Activated gamma-delta T cell (primary cell): ENCODE results near the gene C1QTNF3.
A peak's percentile ranks its signal among the peaks of the same experiment; 100 is the strongest.
"Not testable (repeated sequence)": the region's sequence is repeated elsewhere in the genome, so short reads cannot be mapped to it uniquely, and the experiment has no call there.

Experiments used
- DNase-seq: peaks from one replicate; lab custom pipeline; 2025; lab: John Stamatoyannopoulos, UW

The C1QTNF3 gene

DNA sequence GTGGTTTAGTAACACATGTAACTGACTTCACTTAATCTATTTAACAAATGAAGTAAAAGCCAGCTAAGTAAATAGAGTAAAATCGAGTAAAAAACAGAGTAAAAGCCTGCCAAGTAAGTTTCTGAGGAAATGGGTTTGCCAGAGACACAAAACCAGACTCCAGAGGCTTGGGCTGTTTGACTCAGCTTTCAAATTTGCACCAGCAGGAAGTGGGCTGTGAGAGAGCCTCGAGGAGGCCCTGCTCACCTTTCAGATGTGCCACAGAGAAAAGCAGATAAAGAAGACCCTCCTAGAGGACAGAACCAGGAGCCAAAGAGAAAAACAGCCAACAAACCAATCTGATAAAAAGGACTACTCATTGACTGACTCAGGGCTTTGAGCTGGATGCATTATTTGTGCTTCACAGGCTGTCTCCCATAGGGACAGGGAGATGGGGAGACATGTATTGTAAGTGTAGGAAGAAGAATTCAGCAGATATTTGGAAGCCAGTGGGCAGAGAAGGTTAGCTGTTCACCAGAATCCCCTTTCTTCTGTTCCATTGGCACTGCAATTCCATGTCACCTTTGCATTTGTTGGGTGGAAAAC lies 20.8 kb downstream of the C1QTNF3 start:
- DNase-seq = no peak

DNA sequence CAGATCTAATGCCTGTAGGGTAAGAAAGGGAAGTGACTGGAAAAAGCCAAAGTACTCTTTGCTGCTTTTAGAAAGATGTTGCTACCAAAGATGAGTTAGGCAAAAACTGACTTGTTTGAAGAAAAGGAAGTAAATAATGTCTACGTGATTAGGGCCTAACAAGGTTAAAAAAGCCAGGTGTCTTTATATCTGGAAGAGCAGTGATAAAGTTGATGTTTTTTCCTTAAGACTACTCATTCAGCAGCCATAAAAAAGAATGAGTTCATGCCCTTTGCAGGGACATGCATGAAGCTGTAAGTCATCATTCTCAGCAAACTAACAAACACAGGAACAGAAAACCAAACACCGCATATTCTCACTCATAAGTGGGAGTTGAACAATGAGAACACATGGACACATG lies 21.7 kb downstream of the C1QTNF3 start:
- no peak for DNase-seq

DNA sequence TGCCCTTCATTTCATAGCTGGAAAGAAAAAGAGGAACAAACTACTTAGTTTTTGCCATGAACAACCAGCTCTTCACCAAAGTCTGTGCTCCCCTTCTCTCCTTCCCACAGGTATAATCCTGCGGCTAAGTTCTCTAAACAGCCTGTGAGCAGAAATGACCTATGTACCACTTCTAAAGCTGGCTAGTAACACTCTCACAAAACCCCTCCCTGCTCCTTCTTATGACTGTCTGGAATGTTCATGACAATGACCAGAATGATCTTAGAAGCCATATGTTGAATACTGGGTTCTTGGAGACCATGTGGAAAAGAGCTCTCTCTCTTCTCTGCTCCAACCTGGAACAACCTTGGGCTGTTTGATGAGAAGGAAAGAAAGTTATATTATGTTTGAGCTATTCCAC lies 22.3 kb downstream of the C1QTNF3 start:
- no peak for DNase-seq

DNA sequence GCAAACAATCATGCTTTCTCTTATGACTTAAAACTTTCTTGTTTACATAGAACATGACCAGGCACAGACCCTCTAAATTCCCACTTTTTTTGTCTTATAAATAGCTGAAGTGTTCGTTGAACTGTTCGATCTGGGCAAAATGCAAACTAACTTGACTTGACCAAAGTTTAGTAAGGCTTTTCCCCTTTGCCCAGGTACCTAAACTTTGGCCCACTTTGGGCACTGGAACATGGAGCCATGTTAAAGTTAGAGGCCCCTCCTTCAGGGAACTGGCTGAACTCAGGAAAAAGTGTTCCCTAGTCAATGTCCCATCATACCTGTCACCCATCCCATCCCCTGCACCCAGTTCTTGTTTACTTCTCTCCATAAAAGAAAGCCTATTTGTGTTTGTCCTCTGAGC lies 25.8 kb downstream of the C1QTNF3 start:
- no peak for DNase-seq

DNA sequence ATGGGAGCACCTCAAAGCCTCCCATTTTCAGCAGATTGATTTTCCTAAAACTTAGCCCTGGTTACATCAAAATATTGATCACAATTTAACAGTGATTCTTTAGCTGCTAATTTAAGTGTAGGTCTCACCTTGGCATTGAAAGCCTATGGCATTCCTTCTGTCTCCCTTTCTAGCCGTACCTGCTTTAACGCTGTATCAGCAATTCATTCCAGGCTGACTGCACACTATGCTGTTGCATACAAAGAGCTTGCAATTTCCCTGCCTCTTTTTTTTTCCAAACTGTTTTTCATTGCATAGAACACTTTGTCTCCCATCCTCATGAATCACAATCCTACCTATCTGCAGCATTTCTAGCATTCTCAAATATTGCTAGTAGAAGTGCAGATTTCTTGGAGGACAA lies 26.3 kb downstream of the C1QTNF3 start:
- DNase-seq = no peak

DNA sequence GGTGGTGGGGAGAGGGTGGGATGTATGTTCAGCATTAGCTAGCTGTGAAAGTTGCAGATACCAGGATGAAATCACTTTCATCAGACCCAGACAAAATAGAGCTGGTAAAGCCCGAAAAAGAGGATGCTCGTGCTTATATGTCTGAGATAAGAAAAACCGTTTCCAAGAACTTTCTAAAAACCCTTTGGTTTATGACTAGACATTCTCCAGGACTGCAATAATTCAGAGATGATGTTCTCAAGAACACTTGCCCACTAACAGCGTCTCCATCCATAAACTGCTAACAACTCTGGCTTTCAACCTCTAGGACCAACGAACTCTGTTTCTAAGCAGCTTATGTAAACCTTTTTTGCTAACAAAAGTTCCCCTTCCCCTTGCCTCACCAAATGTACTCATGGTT lies 26.8 kb downstream of the C1QTNF3 start:
- no peak for DNase-seq

DNA sequence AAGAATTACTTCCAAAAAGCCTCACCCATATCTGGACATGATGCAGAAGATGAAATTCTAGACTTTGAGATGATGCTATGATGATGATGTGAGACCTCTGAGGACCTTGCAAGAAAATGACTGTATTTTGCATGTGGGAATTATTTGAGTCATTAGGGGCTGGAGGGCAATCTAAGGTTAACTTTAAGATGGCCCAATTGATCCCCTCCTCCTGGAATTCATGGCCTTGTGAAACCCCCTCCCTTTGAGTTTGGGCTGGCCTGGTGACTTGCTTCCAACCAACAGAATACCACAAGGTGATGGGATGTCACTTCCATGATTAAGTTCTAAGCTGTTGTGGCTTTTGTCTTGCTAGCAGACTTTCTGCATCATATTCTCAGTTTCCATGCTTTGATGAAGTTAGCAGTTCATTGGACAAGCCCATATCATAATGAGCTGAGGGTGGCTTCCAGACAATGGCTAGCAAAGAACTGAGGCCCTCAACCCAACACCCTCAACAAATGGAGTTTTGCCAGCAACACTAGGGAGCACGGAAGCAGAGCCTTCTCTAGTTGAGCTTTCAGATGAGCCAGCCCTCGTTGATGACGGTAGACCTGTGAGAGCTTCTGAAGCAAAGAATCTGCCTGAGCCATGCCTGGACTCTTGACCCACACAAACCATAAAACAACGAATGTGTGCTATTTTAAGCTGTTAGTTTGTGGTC lies 27.7 kb downstream of the C1QTNF3 start:
- DNase-seq = no peak

DNA sequence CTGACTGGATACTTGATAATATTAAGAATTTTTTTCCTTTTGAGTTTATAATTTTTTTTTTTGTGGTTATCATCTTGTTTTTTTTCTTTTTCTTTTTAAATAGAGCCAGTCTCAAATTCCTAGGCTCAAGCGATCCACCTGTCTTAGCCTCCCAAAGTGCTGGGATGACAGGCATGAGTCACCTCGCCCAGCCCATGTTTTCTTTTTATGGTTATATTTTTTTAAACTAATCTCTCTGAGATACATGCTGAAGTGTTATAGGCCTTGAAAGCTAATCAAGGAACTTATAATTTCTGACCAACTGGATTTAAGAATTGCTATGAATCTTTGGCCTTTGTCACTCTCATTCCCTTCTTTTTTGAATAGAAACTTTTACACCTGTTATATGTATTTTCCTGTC lies 28.4 kb downstream of the C1QTNF3 start:
- DNase-seq = no peak

DNA sequence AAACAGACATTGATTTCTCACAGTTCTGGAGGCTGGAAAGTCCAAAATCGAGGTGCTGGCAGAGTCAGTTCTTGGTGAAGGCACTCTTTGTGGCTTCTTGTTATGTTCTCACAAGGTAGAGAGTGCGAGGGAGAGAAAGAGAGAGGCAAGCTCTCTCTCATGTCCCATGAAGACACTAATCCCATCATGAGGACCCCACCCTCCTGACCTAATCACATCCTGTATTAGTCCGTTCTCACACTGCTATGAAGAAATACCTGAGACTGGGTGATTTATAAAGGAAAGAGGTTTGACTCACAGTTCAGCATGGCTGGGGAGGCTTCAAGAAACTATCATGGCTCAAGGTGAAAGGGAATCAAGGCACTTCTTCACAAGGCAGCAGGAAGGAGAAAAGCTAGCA lies 29.5 kb downstream of the C1QTNF3 start:
- no peak for DNase-seq

DNA sequence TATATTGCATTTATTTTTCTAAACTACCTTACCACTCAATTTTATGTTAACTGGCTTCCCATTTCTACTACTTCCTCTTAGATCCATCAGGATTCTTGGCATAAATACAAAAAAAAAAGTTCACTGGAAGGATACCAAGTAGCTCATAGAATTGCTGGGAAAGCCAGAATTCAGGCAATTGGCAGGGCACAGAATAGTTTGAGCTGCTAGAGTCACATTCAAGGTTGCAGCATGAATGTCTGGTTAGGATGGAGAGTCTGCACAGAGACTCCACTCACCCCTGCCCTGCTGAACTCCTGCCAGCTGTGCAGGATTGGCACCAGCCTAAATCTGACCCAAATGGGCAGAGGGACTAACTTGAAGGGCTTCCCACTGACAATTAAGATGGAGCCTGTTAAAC lies 30.2 kb downstream of the C1QTNF3 start:
- no peak for DNase-seq

DNA sequence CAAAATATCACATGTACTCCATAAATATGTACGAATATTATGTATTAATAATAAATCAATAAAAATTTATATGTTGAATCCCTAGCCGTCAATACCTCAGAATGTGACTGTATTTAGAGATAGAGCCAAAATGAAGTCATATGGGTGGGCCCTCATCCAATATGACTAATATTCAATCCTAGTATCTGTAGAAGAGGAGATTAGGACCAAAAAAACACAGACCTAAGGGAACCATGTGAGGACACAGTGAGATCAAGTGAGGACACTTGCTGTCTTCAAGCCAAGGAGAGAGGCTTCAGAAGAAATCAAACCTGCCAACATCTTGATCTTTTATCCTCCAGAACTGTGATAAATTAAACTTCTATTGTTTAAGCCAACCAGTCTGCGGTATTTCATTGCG lies 31.5 kb downstream of the C1QTNF3 start:
- no peak for DNase-seq

DNA sequence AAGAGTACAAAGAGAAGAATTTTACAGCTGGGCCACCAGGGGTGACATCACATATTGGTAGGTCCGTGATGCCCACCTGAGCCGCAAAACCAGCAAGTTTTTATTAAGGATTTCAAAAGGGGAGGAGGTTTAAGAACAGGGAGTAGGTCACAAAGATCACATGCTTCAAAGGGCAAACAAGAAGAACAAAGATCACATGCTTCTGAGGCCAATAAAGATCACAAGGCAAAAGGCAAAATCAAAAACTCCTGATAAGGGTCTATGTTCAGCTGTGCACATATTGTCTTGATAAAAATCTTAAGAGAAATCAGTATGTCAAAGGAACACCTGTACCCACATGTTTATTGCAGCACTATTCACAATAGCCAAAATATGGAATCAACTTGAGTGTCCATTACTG lies 32.9 kb downstream of the C1QTNF3 start:
- DNase-seq = not testable (repeated sequence)

DNA sequence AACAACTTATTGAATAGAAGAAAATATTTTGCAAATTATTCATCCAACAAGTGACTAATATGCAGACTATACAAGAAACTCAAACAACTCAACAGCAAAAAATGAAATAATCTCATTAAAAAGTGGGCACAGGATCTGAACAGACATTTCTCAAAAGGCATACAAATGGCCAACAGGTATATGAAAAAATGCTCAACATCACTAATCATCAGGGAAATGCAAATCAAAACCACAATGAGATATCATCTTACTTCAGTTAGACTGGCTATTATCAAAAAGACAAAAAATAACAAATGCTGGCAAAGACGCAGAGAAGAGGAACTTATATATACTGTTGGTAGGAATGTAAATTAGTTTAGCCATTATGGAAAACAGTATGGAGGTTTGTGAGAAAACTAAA lies 33.4 kb downstream of the C1QTNF3 start:
- DNase-seq = no peak

DNA sequence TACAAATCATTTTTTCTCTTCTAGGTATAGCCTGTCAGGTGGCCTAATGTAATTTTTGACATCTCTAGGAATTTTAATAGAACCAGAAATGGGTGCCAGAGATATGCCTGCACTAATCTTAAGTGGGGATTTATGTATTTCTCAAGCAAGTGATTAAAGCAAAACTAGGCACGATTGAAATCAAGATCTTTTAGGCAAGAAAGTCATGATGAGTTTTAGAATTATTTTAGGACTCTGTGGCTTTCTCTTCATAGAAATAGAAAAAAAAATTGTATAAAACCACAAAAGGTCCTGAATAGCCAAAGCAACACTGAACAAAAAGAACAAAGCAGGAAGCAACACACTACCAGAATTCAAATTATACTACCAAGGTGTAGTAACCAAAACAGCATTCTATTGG lies 34.2 kb downstream of the C1QTNF3 start:
- no peak for DNase-seq

DNA sequence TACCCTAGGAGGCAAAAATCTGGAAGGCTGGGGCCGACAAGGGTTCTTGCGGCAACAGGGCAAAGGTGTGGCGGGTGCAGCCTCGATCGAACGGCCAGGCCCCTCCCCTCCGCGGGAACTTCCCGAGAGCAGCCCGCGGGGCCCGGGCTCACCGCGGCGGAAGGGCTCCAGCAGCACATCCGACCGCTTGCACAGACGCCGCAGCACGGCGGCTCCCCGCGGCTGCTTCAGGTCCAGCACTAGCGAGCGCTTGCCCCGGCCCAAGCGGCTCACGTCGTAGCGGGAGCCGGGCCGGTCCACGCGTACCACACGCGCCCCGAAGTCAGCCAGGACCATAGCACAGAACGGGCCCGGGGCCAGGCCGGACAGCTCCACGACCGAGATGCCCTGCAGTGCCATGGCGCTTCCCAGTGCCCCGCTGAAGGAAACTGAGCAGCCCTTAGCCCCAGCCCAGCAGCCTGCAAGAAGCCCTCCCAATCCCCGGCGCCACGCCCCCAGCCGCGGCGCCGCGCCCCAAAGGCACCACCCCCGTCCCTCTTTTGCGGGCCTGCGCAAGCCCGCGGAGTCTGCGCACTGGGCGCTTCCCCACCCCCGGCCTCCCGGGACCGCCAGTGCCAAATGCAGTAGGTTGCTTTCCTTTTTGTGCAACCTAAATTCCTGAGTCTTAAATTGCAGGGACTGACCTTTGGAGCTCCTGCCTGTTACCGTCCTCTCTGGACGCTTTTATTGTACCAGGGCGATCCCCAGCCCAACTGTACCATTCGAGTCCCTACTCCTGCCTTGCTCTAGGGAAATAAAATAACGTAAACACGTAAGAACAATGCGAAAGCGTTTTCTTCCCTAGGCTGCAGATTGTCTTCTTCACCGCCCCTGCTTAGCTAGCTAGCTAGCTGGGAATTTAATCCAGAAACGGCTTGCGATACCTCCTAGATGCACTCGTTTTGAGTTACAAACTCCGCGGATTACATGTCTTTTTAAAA lies 35.1 kb downstream of the C1QTNF3 start, which contains the start of gene AMACR:
AMACR (minus strand) TSS at position 430 of the 980 bp plus-strand sequence; CDS start at position 399, 31 bp downstream.
- DNase-seq = peak; percentile 90

DNA sequence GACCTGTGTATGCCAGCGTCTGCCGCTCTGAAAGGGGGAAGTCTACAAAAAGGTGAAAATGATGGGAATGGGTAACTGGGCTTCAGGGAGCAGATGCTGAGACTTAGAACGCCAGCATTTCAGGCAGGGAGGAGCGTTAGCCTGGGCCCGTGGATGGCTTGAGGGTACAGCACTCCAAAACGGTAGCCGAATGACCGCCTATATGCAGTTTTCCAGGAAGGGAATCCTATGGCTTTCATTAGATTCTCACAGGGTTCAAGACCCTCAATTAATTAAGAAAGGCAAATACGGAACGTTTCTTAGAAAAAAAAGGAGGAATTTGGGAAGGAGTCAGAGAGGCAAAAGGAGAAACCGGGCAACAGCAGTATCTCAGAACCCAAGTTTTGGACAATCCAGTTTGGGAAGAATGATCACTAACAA lies 35.8 kb downstream of the C1QTNF3 start:
- DNase-seq = no peak

DNA sequence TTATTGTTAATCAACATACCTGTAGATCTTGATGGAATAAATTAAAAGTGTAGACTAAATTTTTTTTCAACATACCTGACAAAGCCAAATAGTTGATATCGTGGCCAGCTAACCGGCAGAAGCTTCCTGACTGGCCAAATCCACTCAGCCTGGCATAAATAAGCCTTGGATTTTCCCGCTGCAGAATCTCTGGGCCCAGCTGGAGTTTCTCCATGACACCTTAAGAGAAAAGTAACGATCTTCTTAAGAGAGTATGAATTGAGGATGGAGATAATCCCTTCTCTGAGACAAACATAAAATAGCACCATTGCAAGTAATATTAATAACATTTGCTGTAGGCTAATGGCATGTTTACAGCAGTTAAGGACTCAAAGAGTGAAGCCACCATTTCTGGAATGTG lies 37.3 kb downstream of the C1QTNF3 start:
- no peak for DNase-seq

DNA sequence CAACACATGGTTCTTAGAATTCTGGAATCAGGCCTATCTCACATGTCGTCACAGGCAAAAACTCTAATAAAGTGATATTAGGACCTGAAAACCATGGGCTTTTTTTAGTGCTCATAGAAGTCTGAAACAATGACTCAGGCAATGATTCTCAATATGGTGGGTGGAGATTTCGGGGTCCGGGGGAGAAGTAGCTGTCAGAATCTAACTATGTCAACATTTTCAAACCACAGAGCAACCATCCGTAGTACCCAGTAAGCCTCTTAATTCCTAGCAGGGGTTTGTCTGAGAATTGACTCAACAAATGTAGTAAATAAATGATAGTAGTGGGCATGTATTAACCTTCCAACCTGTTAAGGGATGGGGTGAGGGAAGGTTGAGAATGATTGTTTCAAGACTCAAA lies 37.8 kb downstream of the C1QTNF3 start:
- DNase-seq = no peak

DNA sequence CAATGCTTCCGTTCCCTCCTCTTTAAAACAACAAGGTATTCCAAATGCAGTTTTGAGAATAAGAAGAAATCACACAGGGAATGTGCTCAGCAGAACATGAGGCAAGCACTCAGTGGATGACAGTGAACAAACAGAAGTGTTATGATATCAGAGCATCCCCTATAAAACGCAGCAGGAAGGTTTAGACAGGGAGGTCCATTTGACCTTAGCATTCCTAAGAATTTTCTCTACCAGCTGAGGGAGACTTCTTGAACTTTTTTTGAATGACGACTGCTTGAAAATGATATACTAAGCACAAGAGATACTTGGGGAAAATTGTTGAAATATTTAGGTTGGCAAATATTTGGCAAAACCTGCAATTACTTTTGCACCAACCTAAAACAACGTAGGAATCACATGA lies 39.1 kb downstream of the C1QTNF3 start:
- no peak for DNase-seq

DNA sequence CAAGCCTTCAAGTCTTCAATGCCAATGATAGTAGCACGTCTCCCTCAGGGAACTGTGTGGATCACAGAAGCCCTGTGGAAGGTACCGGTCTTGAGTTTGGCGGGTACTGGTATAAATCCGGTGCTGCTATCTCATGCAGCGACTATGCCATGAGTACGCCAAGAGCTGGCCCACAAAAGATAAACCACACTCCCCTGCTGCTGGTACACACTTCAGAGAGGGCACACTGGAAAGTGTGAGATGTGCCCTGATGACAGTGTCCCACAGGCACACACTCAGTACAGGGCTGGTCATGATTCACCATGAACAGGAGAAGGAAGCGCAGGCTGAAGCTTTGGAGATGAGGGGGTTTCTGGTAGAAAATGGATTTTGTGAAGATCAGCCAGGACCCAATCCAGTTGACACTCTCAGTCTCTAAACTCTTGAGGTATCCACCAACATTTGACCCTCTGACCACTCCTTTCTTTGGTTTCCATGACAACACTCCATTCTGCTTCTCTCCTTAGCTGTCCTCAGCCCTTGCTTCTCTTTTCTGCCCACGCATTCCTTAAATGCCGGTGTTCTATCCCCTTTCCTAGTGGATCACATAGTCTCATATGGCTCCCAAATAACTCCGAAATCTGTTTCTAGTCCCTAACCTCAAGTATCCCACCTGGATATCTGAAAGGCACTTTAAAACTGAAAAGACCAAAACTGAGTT lies 40.2 kb downstream of the C1QTNF3 start:
- DNase-seq = no peak

DNA sequence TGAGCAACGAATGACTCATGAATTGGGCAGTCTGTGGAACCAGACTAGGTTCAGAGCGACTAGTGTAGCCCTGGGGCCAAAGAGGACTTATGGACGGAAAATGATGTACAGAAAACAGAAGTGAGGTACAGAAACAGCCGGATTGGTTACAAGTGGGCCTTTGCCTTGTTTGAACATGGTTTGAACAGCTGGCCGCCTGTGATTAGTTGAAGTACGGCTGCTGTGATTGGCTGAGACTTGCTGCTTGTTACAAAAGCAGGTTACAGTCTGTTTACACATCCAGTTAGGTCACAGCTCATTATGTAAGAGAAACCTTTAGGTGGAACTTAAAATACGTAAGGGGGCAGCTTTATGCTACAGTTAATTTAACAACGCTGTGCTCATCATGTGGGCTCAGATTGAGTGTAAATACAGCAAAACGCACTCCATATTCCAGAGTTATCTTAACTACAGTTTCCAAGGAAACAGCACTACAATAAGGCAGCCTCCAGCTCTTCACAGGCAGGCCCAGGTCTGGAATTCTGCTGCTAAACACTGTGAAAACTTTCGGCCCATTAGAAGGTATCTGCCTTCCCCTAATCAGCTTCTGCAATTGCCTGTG lies 41.7 kb downstream of the C1QTNF3 start:
- no peak for DNase-seq

DNA sequence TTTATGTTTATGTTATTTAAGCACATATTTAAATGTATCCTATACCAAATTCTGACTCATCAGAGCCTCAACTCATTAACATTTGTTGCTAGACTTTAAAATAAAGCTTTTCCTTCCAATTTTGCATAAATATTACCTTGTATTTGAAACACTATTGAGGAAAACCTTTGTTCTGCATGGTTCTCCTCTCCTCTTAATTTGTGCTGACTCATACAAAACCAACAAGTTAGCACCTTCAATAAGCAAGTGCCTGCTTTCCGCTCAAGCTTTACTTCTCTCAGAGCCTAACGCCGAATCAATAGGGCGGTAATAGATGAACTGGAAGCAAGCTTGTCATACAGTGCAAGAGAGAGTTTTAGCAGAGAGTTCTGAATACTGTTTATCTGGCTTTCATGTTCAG lies 43.0 kb downstream of the C1QTNF3 start:
- no peak for DNase-seq
